PFSK-1 (cell line): ENCODE results near the gene RBP7.

Experiments
- FOXP2 ChIP-seq: optimal IDR thresholded peaks from 2 replicates; pipeline ENCODE3; 2011; ENCODE audit warnings: borderline replicate concordance, control low read depth, inconsistent platforms; ENCODE audit not compliant: insufficient read depth; ENCODE audit errors: extremely low read length, extremely low read depth
- POLR2AphosphoS5 ChIP-seq: IDR thresholded peaks from 2 replicates; pipeline ENCODE4 v1.6.1; 2012; ENCODE audit warnings: low read depth, mild to moderate bottlenecking, control low read depth, low read length, moderate library complexity
- SIN3A ChIP-seq: IDR thresholded peaks from 2 replicates; pipeline ENCODE4 v1.6.1; 2012; ENCODE audit warnings: mild to moderate bottlenecking, low read length, moderate library complexity, borderline replicate concordance; ENCODE audit not compliant: insufficient read depth
- TAF1 ChIP-seq: IDR thresholded peaks from 2 replicates; pipeline ENCODE4 v1.6.1; 2012; ENCODE audit warnings: low read length, control low read depth, borderline replicate concordance; ENCODE audit not compliant: insufficient read depth
- TF ChIP-seq, protein P1 (sequence below), 2 experiments: IDR thresholded peaks; 2 replicates each; pipeline versions ENCODE4 v1.6.1 to v1.8.0; 2011 to 2012; ENCODE audit warnings: low read depth in 2 of 2, low read length in 2 of 2, control low read depth in 1 of 2, inconsistent platforms in 1 of 2, mild to moderate bottlenecking in 1 of 2, moderate library complexity in 1 of 2; ENCODE audit not compliant: insufficient read depth in 1 of 2

RBP7 gene

GRCh38 chr1:10064416-10065343 is 67.7 kb downstream of the RBP7 start:
- TF ChIP-seq, protein P1, sequence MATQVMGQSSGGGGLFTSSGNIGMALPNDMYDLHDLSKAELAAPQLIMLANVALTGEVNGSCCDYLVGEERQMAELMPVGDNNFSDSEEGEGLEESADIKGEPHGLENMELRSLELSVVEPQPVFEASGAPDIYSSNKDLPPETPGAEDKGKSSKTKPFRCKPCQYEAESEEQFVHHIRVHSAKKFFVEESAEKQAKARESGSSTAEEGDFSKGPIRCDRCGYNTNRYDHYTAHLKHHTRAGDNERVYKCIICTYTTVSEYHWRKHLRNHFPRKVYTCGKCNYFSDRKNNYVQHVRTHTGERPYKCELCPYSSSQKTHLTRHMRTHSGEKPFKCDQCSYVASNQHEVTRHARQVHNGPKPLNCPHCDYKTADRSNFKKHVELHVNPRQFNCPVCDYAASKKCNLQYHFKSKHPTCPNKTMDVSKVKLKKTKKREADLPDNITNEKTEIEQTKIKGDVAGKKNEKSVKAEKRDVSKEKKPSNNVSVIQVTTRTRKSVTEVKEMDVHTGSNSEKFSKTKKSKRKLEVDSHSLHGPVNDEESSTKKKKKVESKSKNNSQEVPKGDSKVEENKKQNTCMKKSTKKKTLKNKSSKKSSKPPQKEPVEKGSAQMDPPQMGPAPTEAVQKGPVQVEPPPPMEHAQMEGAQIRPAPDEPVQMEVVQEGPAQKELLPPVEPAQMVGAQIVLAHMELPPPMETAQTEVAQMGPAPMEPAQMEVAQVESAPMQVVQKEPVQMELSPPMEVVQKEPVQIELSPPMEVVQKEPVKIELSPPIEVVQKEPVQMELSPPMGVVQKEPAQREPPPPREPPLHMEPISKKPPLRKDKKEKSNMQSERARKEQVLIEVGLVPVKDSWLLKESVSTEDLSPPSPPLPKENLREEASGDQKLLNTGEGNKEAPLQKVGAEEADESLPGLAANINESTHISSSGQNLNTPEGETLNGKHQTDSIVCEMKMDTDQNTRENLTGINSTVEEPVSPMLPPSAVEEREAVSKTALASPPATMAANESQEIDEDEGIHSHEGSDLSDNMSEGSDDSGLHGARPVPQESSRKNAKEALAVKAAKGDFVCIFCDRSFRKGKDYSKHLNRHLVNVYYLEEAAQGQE (IDR thresholded peaks at IDR 0.05; ENCODE audit: insufficient read depth in 1 of 2, low read depth in 2 of 2, low read length in 2 of 2) = no peak
- TF ChIP-seq FOXP2 (no peak), TAF1 (no peak), SIN3A (no peak), POLR2AphosphoS5 (no peak)

GRCh38 chr1:10065344-10065685 is 68.3 kb downstream of the RBP7 start:
- TF ChIP-seq TAF1 (no peak), POLR2AphosphoS5 (no peak), SIN3A (no peak)
- TF ChIP-seq, protein P1 (IDR thresholded peaks at IDR 0.05; ENCODE audit: insufficient read depth in 1 of 2, low read depth in 2 of 2, low read length in 2 of 2) = no peak
